K562 (cell line): Measurements from ENCODE around the gene KEL. TPM values are rescaled to one million over a fixed set of nuclear protein-coding genes. Genes with fewer than 3 reads are reported as not detected.
A peak's percentile ranks its signal among the peaks of the same experiment; 100 is the strongest.

Source experiments
- ATAC-seq: fragments of 200-7000 bp; cut with Tn5 transposase; 3 replicates; pipeline ENCODE4 v1.9.1; 2020; ENCODE audit warnings: moderate library complexity
- BruUV-seq: library from RNA; stranded (reverse); fragments of 400-500 nt; replicated peaks from 2 replicates; lab custom pipeline; 2021; lab: Mats Ljungman, UMichigan
- CTCF ChIA-PET: fragments of 300-600 bp; formaldehyde crosslinking; extraction: SDS; loops from one replicate; lab custom pipeline; 2021; ENCODE audit warnings: low intra/inter-chr PET ratio; lab: Yijun Ruan, JAX
- POLR2A ChIA-PET: fragments of 300-600, 350-650 bp; sonication (Branson Sonifier 250); formaldehyde crosslinking; extraction: SDS; loops from one replicate; lab custom pipeline; 2021; ENCODE audit warnings: antibody characterized with exemption, inconsistent platforms; lab: Yijun Ruan, JAX
- DNase-seq, 4 experiments: peaks; one replicate each; pipeline versions ENCODE4 v3.0.0 to v3.0.0-alpha.2; 2011 to 2018; ENCODE audit warnings: low spot score in 3 of 4, mixed read lengths in 3 of 4; ENCODE audit errors: extremely low read depth in 1 of 4
- FAIRE-seq: peaks from 2 replicates; lab custom pipeline; 2011; peaks lifted over from hg19 to GRCh38; lab: Jason Lieb, UNC
- H2AFZ ChIP-seq: 2 replicates; pipeline ENCODE4 v1.6.0; 2011; ENCODE audit warnings: low read depth, low read length, control low read depth, inconsistent platforms
- H3K27ac ChIP-seq: fragments of 200-600 bp; 3 replicates; pipeline ENCODE4 v1.8.0; 2011; ENCODE audit warnings: low read depth, mild to moderate bottlenecking, control low read depth, inconsistent platforms, low read length, moderate library complexity, mixed read lengths; ENCODE audit errors: extremely low read depth
- H3K27me3 ChIP-seq, 2 experiments: fragments of 300-600 bp in 1 of 2; 2 replicates in 1 of 2; 3 replicates in 1 of 2; pipeline versions ENCODE4 v1.6.0 to v1.8.0; 2011; ENCODE audit warnings: inconsistent platforms in 2 of 2, low read length in 2 of 2, mild to moderate bottlenecking in 1 of 2, mixed read lengths in 1 of 2, moderate library complexity in 1 of 2; ENCODE audit not compliant: control insufficient read depth in 2 of 2, insufficient read depth in 2 of 2
- H3K36me3 ChIP-seq: fragments of 300-600 bp; 3 replicates; pipeline ENCODE4 v1.8.0; 2011; ENCODE audit warnings: mild to moderate bottlenecking, low read length, inconsistent platforms; ENCODE audit not compliant: control insufficient read depth, insufficient read depth
- H3K4me1 ChIP-seq, 2 experiments: fragments of 200-600 bp in 1 of 2; replicated peaks in 1 of 2; 2 replicates in 1 of 2; 3 replicates in 1 of 2; pipeline versions ENCODE4 v1.5.1 to v1.8.0; 2011; ENCODE audit warnings: inconsistent platforms in 2 of 2, low read length in 2 of 2, mild to moderate bottlenecking in 1 of 2, mixed read lengths in 1 of 2, moderate library complexity in 1 of 2; ENCODE audit not compliant: control insufficient read depth in 2 of 2, insufficient read depth in 2 of 2
- H3K4me2 ChIP-seq: 2 replicates; pipeline ENCODE4 v1.6.1; 2011; ENCODE audit warnings: low read length, control low read depth, inconsistent platforms, mixed read lengths; ENCODE audit not compliant: insufficient read depth
- H3K4me3 ChIP-seq: fragments of 200-600 bp; sonication (generic), shearing (Covaris generic); 2 replicates; pipeline ENCODE4 v1.5.1; 2016; ENCODE audit warnings: control low read depth, inconsistent platforms
- H3K79me2 ChIP-seq: fragments of 200-600 bp; 3 replicates; pipeline ENCODE4 v1.8.0; 2011; ENCODE audit warnings: low read length, inconsistent platforms; ENCODE audit not compliant: control insufficient read depth, insufficient read depth
- H3K9ac ChIP-seq, 2 experiments: 2 replicates each; pipeline versions ENCODE4 v1.6.0 to v1.6.1; 2011; ENCODE audit warnings: low read depth in 2 of 2, low read length in 2 of 2, control low read depth in 1 of 2, inconsistent platforms in 1 of 2, mild to moderate bottlenecking in 1 of 2, mixed read lengths in 1 of 2; ENCODE audit not compliant: insufficient read depth in 1 of 2
- H3K9me1 ChIP-seq: one replicate; pipeline ENCODE4 v1.6.0; 2011; ENCODE audit warnings: inconsistent platforms, mild to moderate bottlenecking, low read length, moderate library complexity; ENCODE audit not compliant: control insufficient read depth, insufficient read depth
- H3K9me3 ChIP-seq: replicated peaks from 2 replicates; pipeline ENCODE4 v1.5.1; 2011; ENCODE audit warnings: low read depth, low read length, inconsistent platforms; ENCODE audit not compliant: control insufficient read depth, insufficient read depth
- H4K20me1 ChIP-seq: replicated peaks from 2 replicates; pipeline ENCODE4 v1.6.1; 2011; ENCODE audit warnings: low read length, inconsistent platforms, mixed read lengths; ENCODE audit not compliant: control insufficient read depth, insufficient read depth
- CTCFL ChIP-seq: IDR thresholded peaks from 2 replicates; pipeline ENCODE4 v1.6.1; 2011; ENCODE audit warnings: borderline replicate concordance, low read depth, mild to moderate bottlenecking, moderate library complexity, low read length; ENCODE audit not compliant: insufficient read depth, poor library complexity, severe bottlenecking
- DMBX1 ChIP-seq: fragments of 250-450 bp; sonication (Bioruptor Pico); IDR thresholded peaks from 2 replicates; pipeline ENCODE4 v1.8.0; 2022; ENCODE audit warnings: inconsistent platforms, mild to moderate bottlenecking, moderate library complexity, borderline replicate concordance
- SNAPC5 ChIP-seq: fragments of 250-450 bp; sonication (Bioruptor Pico); IDR thresholded peaks from 2 replicates; pipeline ENCODE4 v1.8.0; 2021; ENCODE audit warnings: moderate library complexity, mild to moderate bottlenecking, inconsistent platforms
- SPI1 ChIP-seq: IDR thresholded peaks from 2 replicates; pipeline ENCODE4 v1.6.1; 2011; ENCODE audit warnings: low read depth, low read length, control low read depth, borderline replicate concordance
- ZBTB43 ChIP-seq: sonication (generic); formaldehyde crosslinking; IDR thresholded peaks from 2 replicates; pipeline ENCODE4 v1.8.0; 2023; ENCODE audit warnings: mild to moderate bottlenecking, missing genetic modification reagents
- ZNF165 ChIP-seq: fragments of 250-450 bp; sonication (Bioruptor Pico); IDR thresholded peaks from 2 replicates; pipeline ENCODE4 v1.4.0; 2020; ENCODE audit warnings: borderline replicate concordance
- ZNF707 ChIP-seq: fragments of 250-450 bp; sonication (Bioruptor Pico); conservative IDR thresholded peaks from 2 replicates; pipeline ENCODE4 v1.8.0; 2022; ENCODE audit warnings: inconsistent platforms, mild to moderate bottlenecking, moderate library complexity
- WGBS: fragments of 100-300 bp; shearing (Covaris generic); methylation state at CpG from one replicate; pipeline ENCODE4 v1.1.6; 2016; ENCODE audit warnings: low coverage, mixed read lengths; ENCODE audit not compliant: insufficient coverage; ENCODE audit errors: missing lambda C conversion rate; 5-methylcytosine and 5-hydroxymethylcytosine counted together
- in situ Hi-C: fragments of 300-500 bp; cut with MboI; formaldehyde crosslinking; loops from 4 replicates; pipeline ENCODE4 v1.15.0; 2018; ENCODE audit warnings: inconsistent platforms, mixed read lengths
- intact Hi-C: fragments of 100-400 bp; cut with micrococcal nuclease; formaldehyde crosslinking; loops from 2 replicates; pipeline ENCODE4 v1.14.2; 2022
- polyA plus RNA-seq, 8 experiments: library from polyadenylated mRNA; depleted of rRNA in 4 of 8; stranded (reverse) in 5 of 8; unstranded in 3 of 8; fragments of >200 nt; fragmentation: Nextera tagmentation in 2 of 8; fragmentation: Illumina TruSeq in 1 of 8; extraction: Ambion mirVana in 2 of 8; extraction: Trizol in 1 of 8; gene quantifications; 2 replicates each; pipeline versions ENCODE4 v1.2.1 to v1.2.3, GENCODE V29; 2011 to 2014; ENCODE audit warnings: inconsistent platforms in 1 of 8, missing spikeins in 1 of 8
- total RNA-seq, 7 experiments: library from RNA; depleted of rRNA in 6 of 7; stranded (reverse); fragments of >200 nt in 6 of 7; fragmentation: Illumina TruSeq in 2 of 7; extraction: Trizol in 2 of 7; gene quantifications; 2 replicates each; pipeline versions ENCODE4 v1.2.1 to v1.2.3, GENCODE V29; 2011 to 2021; ENCODE audit warnings: low replicate concordance in 1 of 7

KEL gene
- total and polyA plus RNA-seq, 9 of the 15 experiments (the other 6 are each of a cell fraction or from before 2014, with no cell fraction given): 9.0 to 47.4 (median 22.2) TPM

GRCh38 chr7:142913566-142913965 is 48.6 kb downstream of the KEL start:
- no peak overlapping the region for H2AFZ ChIP-seq
- no peak overlapping the region for H3K4me3 ChIP-seq
- H3K4me1 ChIP-seq: peaks cover 4 to 5% of the 10 kb centered on the region in 2 experiments; a peak in 3 of 5 replicates
- no peaks in the 10 kb centered on the region for H3K36me3 ChIP-seq
- no peaks in the 10 kb centered on the region for H3K9me1 ChIP-seq
- WGBS: 6% methylated on average over 2 of the region's 2 CpGs
- ChIA-PET POLR2A (no interaction called here), CTCF (no interaction called here)
- H3K79me2 ChIP-seq: no peaks in the 10 kb centered on the region
- TF ChIP-seq ZBTB43 (CRISPR knock-in tag): no peak
- 0 out of 2 replicates have a peak, but pooled peaks have one; percentile 8 for TF ChIP-seq SPI1
- in situ Hi-C loops (no loop called here), intact Hi-C loops (no loop called here)
- H3K9ac ChIP-seq: no peak overlapping the region
- no peak overlapping the region for H3K27ac ChIP-seq
- no peak for DNase-seq
- peaks cover 3 to 43% of the 10 kb centered on the region in 2 experiments; a peak in 4 of 5 replicates for H3K27me3 ChIP-seq
- FAIRE-seq: no peak
- no peak overlapping the region for H3K4me2 ChIP-seq
- no TSS peak for BruUV-seq
- no peaks in the 10 kb centered on the region for H3K9me3 ChIP-seq
- H4K20me1 ChIP-seq: no peaks in the 10 kb centered on the region
- no peak for ATAC-seq

GRCh38 chr7:142913051-142913450 is 49.1 kb downstream of the KEL start:
- Histone ChIP-seq H4K20me1 (no peaks in the 10 kb centered on the region), H3K9me3 (no peaks in the 10 kb centered on the region), H3K4me1 (peaks cover 4 to 5% of the 10 kb centered on the region in 2 experiments; a peak in 3 of 5 replicates), H3K4me2 (no peak overlapping the region), H3K9me1 (no peaks in the 10 kb centered on the region), H3K9ac (no peak overlapping the region), H2AFZ (no peak overlapping the region), H3K27me3 (peaks cover 3 to 44% of the 10 kb centered on the region in 2 experiments; a peak in 4 of 5 replicates), H3K36me3 (no peaks in the 10 kb centered on the region), H3K4me3 (no peak overlapping the region), H3K27ac (no peak overlapping the region), H3K79me2 (no peaks in the 10 kb centered on the region)
- in situ Hi-C loops: no loop called here
- FAIRE-seq (no peak), DNase-seq (no peak), ATAC-seq (no peak)
- WGBS: 2% methylated on average over 3 of the region's 3 CpGs
- BruUV-seq: no TSS peak
- POLR2A ChIA-PET: no interaction called here
- CTCF ChIA-PET: interaction anchor here (0.7 to 1.2 kb wide), 2 partner anchors 91 to 587 kb away, joined by 3 read pairs; no protein-coding TSS in a partner anchor
- intact Hi-C loops: no loop called here
- TF ChIP-seq DMBX1 (CRISPR knock-in tag) (no peak), CTCFL (no peak), ZNF707 (no peak), ZNF165 (CRISPR knock-in tag) (no peak), SNAPC5 (CRISPR knock-in tag) (no peak)
